Prostate gland (tissue), 2 donors: ENCODE data around the gene LANCL1.
"Not testable (repeated sequence)": the region's sequence is repeated elsewhere in the genome, so short reads cannot be mapped to it uniquely, and the experiment has no call there.

Source experiments
- POLR2AphosphoS5 ChIP-seq: sonication (generic); formaldehyde crosslinking; IDR thresholded peaks from one replicate; pipeline ENCODE4 v1.6.1; 2017; ENCODE audit warnings: antibody characterized with exemption
- TF ChIP-seq, protein P1 (sequence below), 4 experiments: fragments of 200-600 bp in 2 of 4; fragments of 450-650 bp in 2 of 4; sonication (generic) in 2 of 4; IDR thresholded peaks; 1 replicate in 3 of 4; 2 replicates in 1 of 4; pipeline ENCODE4 v1.5.1; 2016 to 2019; ENCODE audit warnings: antibody characterized with exemption in 4 of 4, mild to moderate bottlenecking in 2 of 4, moderate library complexity in 2 of 4

GRCh38 chr2:210450942-210451341 lies 25.6 kb downstream of the LANCL1 start:
- TF ChIP-seq, protein P1, sequence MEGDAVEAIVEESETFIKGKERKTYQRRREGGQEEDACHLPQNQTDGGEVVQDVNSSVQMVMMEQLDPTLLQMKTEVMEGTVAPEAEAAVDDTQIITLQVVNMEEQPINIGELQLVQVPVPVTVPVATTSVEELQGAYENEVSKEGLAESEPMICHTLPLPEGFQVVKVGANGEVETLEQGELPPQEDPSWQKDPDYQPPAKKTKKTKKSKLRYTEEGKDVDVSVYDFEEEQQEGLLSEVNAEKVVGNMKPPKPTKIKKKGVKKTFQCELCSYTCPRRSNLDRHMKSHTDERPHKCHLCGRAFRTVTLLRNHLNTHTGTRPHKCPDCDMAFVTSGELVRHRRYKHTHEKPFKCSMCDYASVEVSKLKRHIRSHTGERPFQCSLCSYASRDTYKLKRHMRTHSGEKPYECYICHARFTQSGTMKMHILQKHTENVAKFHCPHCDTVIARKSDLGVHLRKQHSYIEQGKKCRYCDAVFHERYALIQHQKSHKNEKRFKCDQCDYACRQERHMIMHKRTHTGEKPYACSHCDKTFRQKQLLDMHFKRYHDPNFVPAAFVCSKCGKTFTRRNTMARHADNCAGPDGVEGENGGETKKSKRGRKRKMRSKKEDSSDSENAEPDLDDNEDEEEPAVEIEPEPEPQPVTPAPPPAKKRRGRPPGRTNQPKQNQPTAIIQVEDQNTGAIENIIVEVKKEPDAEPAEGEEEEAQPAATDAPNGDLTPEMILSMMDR (IDR thresholded peaks at IDR 0.05), result not testable (repeated sequence)
- TF ChIP-seq POLR2AphosphoS5, result not testable (repeated sequence)
